Measurements from ENCODE around the gene IDH2. TPM values are rescaled to one million over a fixed set of nuclear protein-coding genes. Genes with fewer than 3 reads are reported as not detected.
"Not testable (repeated sequence)": the region's sequence is repeated elsewhere in the genome, so short reads cannot be mapped to it uniquely, and the experiment has no call there.

Gene IDH2
- total and polyA plus RNA-seq, 8 donors, result 53.6 to 128 (median 112) TPM

DNA sequence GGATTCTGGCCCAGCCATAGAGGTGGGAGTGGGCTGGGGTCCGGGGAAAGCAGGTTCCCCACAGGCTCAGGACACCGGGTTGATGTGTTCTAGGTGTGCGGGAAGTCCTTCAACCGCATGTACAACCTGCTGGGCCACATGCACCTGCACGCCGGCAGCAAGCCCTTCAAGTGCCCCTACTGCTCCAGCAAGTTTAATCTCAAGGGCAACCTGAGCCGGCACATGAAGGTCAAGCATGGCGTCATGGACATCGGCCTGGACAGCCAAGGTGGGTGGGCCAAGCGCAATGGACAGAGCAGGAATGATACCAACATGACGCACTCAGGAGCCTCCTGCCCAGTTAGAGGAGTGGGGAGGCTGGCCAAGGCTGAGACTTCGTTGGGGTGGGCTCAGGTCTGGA, 28.2 kb downstream of the IDH2 start:
- no peak for FAIRE-seq
- H3K27me3 ChIP-seq, result no peaks in the 10 kb centered on the region
- peaks cover 0 to 9% (median 5%) of the 10 kb centered on the region in 3 donors for H3K36me3 ChIP-seq
- TF ChIP-seq CTCF (IDR thresholded peaks at IDR 0.05), result no peak
- peak overlapping the region in 3 of 4 donors; percentile 70 to 89 (median 75) for H3K27ac ChIP-seq
- no peaks in the 10 kb centered on the region for H3K9me3 ChIP-seq
- peaks cover 25 to 53% (median 34%) of the 10 kb centered on the region in 3 donors for H3K4me1 ChIP-seq
- intact Hi-C loops (cut with DNase I), result loop anchor here in 2 of 3 donors (5.0 kb wide), 2 partner anchors 67 to 172 kb away; no protein-coding TSS in a partner anchor
- H3K4me3 ChIP-seq, result no peak overlapping the region
- DNase-seq, result peak in 5 of 6 donors; percentile 75 to 84 (median 78)
- ATAC-seq, result peak; percentile 26 to 55 (median 47)
- 32 to 35% methylated on average over 12 of the region's 12 CpGs for WGBS, 2 donors

- WGBS, 2 donors, result 53 to 58% methylated on average over 17 of the region's 17 CpGs
- FAIRE-seq (no peak), ATAC-seq (peak in 2 of 4 donors; percentile 4), DNase-seq (peak in 3 of 6 donors; percentile 54 to 80 (median 58))
- Histone ChIP-seq H3K9me3 (no peaks in the 10 kb centered on the region), H3K27me3 (no peaks in the 10 kb centered on the region), H3K36me3 (peaks cover under 1 to 7% (median under 1%) of the 10 kb centered on the region in 3 donors), H3K4me3 (no peak overlapping the region), H3K4me1 (peaks cover 25 to 53% (median 34%) of the 10 kb centered on the region in 3 donors), H3K27ac (peak overlapping the region in 3 of 4 donors; percentile 70 to 89 (median 75))
- no peak for TF ChIP-seq CTCF (IDR thresholded peaks at IDR 0.05)
- intact Hi-C loops (cut with DNase I), result loop anchor here in 2 of 3 donors (5.0 kb wide), 2 partner anchors 66 to 171 kb away; no protein-coding TSS in a partner anchor
These were observed 29.2 kb downstream of the IDH2 start for GRCh38 chr15:90072978-90073640.

DNA sequence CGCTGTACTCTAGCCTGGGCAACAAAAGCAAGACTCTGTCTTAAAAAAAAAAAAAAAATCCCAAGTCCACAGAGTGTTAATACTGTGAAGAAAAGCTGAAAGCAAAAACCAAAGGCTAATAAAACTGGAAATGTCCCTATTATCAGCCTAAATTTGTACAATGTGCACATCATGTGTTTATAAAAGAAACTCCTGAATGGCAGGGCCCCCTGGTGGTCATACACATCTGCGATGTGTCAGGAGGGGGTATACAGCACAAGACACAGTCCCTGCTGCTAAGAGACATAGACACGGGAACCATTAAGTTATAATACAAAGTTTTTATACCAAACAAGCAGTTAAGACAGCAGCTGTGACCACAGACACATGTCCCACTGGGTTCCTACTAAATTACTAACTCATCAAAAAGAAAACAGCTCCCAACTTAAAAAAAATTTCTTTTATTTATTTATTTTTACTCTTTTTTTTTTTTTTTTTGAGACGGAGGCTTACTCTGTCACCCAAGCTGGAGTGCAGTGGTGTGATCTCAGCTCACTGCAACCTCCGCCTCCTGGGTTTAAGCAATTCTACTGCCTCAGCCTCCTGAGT, 31.0 kb downstream of the IDH2 start:
- peak in 3 of 4 donors; percentile 31 to 63 (median 39) for ATAC-seq
- peaks cover 0 to 15% (median 4%) of the 10 kb centered on the region in 3 donors for H3K36me3 ChIP-seq
- no peaks in the 10 kb centered on the region for H3K27me3 ChIP-seq
- no peaks in the 10 kb centered on the region for H3K9me3 ChIP-seq
- peak; percentile 54 to 75 (median 66) for TF ChIP-seq CTCF (IDR thresholded peaks at IDR 0.05)
- H3K4me1 ChIP-seq, result peaks cover 22 to 56% (median 31%) of the 10 kb centered on the region in 3 donors
- DNase-seq, result peak in 5 of 6 donors; percentile 72 to 81 (median 75)
- WGBS, 2 donors, result 38 to 42% methylated on average over 5 of the region's 5 CpGs
- FAIRE-seq, result no peak
- intact Hi-C loops (cut with DNase I), result loop anchor here in 2 of 3 donors (5.0 kb wide), 2 partner anchors 64 to 169 kb away; no protein-coding TSS in a partner anchor
- H3K4me3 ChIP-seq, result no peak overlapping the region
- peak overlapping the region in 2 of 4 donors; percentile 2 to 46 for H3K27ac ChIP-seq

DNA sequence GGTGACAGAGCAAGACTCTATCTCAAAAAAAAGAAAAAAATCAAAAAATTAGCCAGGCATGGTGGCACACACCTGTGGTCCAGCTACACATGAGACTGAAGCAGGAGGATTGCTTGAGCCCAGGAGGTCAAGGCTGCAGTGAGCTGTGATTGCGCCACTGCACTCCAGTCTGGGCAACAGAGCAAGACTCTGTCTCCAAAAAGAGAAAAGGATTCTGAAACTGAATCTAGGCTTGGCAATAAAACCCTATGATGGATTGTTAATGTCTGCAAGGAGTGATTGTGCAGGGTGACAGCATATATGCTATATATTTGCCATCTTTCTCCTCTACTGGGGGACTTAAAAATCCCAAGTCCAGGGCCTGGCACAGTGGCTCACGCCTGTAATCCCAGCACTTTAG, 31.6 kb downstream of the IDH2 start:
- intact Hi-C loops (cut with DNase I), result loop anchor here in 2 of 3 donors (5.0 kb wide), 2 partner anchors 63 to 168 kb away; no protein-coding TSS in a partner anchor
- Histone ChIP-seq H3K36me3 (peaks cover 0 to 15% (median 4%) of the 10 kb centered on the region in 3 donors), H3K27ac (peak overlapping the region in 1 of 4 donors; percentile 23), H3K4me1 (peaks cover 17 to 49% (median 24%) of the 10 kb centered on the region in 3 donors)
- DNase-seq, H3K9me3 ChIP-seq, H3K4me3 ChIP-seq, ATAC-seq, H3K27me3 ChIP-seq, FAIRE-seq: not testable (repeated sequence)
- 79 to 82% methylated on average over 2 of the region's 2 CpGs for WGBS, 2 donors

DNA sequence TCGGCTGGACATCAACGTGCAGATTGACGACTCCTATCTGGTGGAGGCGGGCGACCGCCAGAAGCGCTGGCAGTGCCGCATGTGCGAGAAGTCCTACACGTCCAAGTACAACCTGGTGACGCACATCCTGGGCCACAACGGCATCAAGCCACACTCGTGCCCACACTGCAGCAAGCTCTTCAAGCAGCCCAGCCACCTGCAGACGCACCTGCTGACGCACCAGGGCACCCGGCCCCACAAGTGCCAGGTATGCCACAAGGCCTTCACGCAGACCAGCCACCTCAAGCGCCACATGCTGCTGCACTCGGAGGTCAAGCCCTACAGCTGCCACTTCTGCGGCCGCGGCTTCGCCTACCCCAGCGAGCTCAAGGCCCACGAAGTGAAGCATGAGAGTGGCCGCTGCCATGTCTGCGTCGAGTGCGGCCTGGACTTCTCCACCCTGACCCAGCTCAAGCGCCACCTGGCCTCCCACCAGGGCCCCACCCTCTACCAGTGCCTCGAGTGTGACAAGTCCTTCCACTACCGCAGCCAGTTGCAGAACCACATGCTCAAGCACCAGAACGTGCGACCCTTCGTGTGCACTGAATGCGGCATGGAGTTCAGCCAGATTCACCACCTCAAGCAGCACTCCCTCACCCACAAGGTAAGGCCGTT, 34.2 kb downstream of the IDH2 start:
- Histone ChIP-seq H3K4me1 (peaks cover 8 to 34% (median 13%) of the 10 kb centered on the region in 3 donors), H3K27ac (peak overlapping the region in 3 of 4 donors; percentile 39 to 71 (median 58)), H3K9me3 (no peaks in the 10 kb centered on the region), H3K36me3 (peaks cover 0 to 15% (median 4%) of the 10 kb centered on the region in 3 donors), H3K4me3 (no peak overlapping the region), H3K27me3 (no peaks in the 10 kb centered on the region)
- ATAC-seq (peak; percentile 3 to 61 (median 40)), DNase-seq (peak in 5 of 6 donors; percentile 62 to 94 (median 87)), FAIRE-seq (no peak)
- intact Hi-C loops (cut with DNase I), result loop anchor here in 1 of 3 donors (5.0 kb wide), 1 partner anchor 61 kb away; no protein-coding TSS in a partner anchor
- TF ChIP-seq CTCF (IDR thresholded peaks at IDR 0.05), result no peak
- 66 to 69% methylated on average over 37 of the region's 37 CpGs for WGBS, 2 donors

All from pancreas (tissue), 10 donors.